B cell (primary cell): Measurements from ENCODE around the gene SLC22A17.

Source experiments
- EZH2 ChIP-seq: IDR thresholded peaks from 2 replicates; pipeline ENCODE4 v1.6.1; 2012; ENCODE audit warnings: borderline replicate concordance, low read depth, mild to moderate bottlenecking, moderate library complexity, low read length; ENCODE audit not compliant: insufficient read depth, poor library complexity, severe bottlenecking
- TF ChIP-seq, protein P1 (sequence below): fragments of 200-600 bp; IDR thresholded peaks from one replicate; pipeline ENCODE4 v1.8.0; 2022; ENCODE audit warnings: antibody characterized with exemption, mild to moderate bottlenecking

DNA sequence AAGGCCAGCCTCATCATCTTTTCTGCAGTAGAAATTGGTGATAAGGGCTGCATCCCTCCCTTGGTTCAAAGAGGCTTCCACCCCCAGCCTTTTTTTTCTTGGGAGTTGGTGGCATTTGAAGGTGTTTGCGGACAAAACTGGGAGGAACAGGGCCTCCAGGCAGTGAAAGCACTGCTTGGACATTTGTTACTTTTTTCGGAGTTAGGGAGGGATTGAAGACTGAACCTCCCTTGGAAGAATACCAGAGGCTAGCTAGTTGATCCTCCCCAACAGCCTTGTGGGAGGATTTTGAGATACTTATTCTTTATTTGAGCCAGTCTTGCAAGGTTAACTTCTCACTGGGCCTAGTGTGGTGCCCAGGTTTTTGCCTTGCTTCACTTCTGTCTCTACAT, 28.2 kb downstream of the SLC22A17 start:
- TF ChIP-seq, protein P1, sequence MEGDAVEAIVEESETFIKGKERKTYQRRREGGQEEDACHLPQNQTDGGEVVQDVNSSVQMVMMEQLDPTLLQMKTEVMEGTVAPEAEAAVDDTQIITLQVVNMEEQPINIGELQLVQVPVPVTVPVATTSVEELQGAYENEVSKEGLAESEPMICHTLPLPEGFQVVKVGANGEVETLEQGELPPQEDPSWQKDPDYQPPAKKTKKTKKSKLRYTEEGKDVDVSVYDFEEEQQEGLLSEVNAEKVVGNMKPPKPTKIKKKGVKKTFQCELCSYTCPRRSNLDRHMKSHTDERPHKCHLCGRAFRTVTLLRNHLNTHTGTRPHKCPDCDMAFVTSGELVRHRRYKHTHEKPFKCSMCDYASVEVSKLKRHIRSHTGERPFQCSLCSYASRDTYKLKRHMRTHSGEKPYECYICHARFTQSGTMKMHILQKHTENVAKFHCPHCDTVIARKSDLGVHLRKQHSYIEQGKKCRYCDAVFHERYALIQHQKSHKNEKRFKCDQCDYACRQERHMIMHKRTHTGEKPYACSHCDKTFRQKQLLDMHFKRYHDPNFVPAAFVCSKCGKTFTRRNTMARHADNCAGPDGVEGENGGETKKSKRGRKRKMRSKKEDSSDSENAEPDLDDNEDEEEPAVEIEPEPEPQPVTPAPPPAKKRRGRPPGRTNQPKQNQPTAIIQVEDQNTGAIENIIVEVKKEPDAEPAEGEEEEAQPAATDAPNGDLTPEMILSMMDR = no peak
- no peak for TF ChIP-seq EZH2
